ENCODE results near the gene TRIM4. TPM values are rescaled to one million over a fixed set of nuclear protein-coding genes. Genes with fewer than 3 reads are reported as not detected.
A peak's percentile ranks its signal among the peaks of the same experiment; 100 is the strongest.

TRIM4 gene
- total and polyA plus RNA-seq, 10 donors: 14.3 to 58.5 (median 36.1) TPM

DNA sequence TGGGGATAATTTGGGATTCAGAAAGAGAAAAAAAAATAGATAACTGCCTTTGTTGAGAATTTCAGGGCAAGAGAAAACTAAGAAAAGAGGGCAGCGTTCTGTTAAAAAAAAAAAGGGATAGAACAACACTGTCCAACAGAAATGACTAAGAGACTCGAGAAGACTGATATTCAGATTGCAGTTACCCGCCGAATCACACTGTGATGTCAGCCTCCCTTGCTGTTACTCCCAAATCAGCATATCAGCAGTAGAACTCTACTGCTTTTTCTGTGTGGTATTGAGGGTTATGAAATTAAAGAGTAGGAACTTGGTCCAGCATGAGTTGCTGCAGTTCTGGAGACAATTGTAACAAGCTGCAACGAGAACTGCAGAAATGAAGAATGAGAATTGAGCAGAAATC, 8.2 kb upstream of the TRIM4 start:
- Histone ChIP-seq H3K4me3 (no peak overlapping the region), H3K36me3 (no peaks in the 10 kb centered on the region), H3K27me3 (replicated peaks in 1 of 7) (peaks cover 0 to 38% (median 5%) of the 10 kb centered on the region in 7 donors), H3K4me1 (peaks cover 0 to 17% (median 15%) of the 10 kb centered on the region in 6 donors), H3K9me3 (no peaks in the 10 kb centered on the region), H3K27ac (no peak overlapping the region)
- TF ChIP-seq, protein P1, sequence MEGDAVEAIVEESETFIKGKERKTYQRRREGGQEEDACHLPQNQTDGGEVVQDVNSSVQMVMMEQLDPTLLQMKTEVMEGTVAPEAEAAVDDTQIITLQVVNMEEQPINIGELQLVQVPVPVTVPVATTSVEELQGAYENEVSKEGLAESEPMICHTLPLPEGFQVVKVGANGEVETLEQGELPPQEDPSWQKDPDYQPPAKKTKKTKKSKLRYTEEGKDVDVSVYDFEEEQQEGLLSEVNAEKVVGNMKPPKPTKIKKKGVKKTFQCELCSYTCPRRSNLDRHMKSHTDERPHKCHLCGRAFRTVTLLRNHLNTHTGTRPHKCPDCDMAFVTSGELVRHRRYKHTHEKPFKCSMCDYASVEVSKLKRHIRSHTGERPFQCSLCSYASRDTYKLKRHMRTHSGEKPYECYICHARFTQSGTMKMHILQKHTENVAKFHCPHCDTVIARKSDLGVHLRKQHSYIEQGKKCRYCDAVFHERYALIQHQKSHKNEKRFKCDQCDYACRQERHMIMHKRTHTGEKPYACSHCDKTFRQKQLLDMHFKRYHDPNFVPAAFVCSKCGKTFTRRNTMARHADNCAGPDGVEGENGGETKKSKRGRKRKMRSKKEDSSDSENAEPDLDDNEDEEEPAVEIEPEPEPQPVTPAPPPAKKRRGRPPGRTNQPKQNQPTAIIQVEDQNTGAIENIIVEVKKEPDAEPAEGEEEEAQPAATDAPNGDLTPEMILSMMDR (IDR thresholded peaks at IDR 0.05 in 8 of 11, conservative IDR thresholded peaks at IDR 0.05 in 3 of 11): no peak
- TF ChIP-seq POLR2AphosphoS5 (IDR thresholded peaks at IDR 0.05) (no peak), POLR2A (IDR thresholded peaks at IDR 0.05) (no peak)
- 75 to 91% (median 81%) methylated on average over 5 of the region's 5 CpGs for WGBS, 5 donors
- intact Hi-C loops (cut with DNase I; ENCODE audit: low total_unique reads): no loop called here
- DNase-seq: no peak

DNA sequence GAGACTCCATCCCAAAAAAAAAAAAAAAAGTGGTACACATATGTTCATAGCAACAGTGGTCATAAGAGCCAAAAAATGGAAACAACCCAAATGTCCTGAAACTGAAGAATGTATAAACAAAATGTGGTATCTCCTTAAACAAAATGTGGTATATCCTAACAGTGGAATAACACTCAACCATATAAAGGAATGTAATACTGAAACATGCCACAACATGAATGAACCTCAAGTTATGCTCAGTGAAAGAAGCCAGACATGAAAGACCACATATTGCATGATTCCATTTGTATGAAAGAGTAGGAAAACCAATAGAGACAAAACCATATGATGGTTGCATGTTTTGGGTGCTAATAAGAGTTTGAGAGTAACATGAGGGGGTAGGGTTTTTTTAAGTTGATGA, 7.0 kb upstream of the TRIM4 start:
- intact Hi-C loops (cut with DNase I; ENCODE audit: low total_unique reads): no loop called here
- Histone ChIP-seq H3K4me1 (peaks cover 0 to 17% (median 15%) of the 10 kb centered on the region in 6 donors), H3K27me3 (replicated peaks in 1 of 7) (peaks cover 0 to 38% (median 5%) of the 10 kb centered on the region in 7 donors), H3K27ac (no peak overlapping the region), H3K9me3 (no peaks in the 10 kb centered on the region), H3K4me3 (no peak overlapping the region), H3K36me3 (no peaks in the 10 kb centered on the region)
- DNase-seq: no peak
- TF ChIP-seq, protein P1 (IDR thresholded peaks at IDR 0.05 in 8 of 11, conservative IDR thresholded peaks at IDR 0.05 in 3 of 11): no peak
- no peak for TF ChIP-seq POLR2A (IDR thresholded peaks at IDR 0.05)
- TF ChIP-seq POLR2AphosphoS5 (IDR thresholded peaks at IDR 0.05): no peak

DNA sequence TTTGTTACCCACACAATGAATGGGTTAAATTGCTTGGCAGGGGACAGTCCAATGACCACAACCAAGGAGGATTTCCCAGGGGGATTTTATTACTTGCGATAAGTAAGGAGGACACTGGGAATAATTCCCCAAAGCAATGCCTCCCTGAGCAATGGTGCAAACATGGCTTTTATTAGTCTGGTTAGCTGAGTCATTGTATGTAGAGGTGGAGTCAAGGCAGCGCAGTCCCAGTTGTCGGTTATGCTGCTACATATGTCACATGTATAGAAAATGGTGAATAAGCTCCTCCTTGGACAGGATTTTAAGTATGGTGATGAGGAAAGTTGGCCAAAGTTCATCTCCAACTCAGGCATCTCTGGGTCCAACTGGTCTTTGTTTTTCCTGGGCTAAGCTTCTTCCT, 3.9 kb upstream of the TRIM4 start:
- intact Hi-C loops (cut with DNase I; ENCODE audit: low total_unique reads): no loop called here
- DNase-seq: no peak
- H3K9me3 ChIP-seq: no peaks in the 10 kb centered on the region
- peaks cover 0 to 20% (median 0%) of the 10 kb centered on the region in 7 donors for H3K27me3 ChIP-seq (replicated peaks in 1 of 7)
- peaks cover 6 to 23% (median 17%) of the 10 kb centered on the region in 6 donors for H3K4me1 ChIP-seq
- H3K4me3 ChIP-seq: no peak overlapping the region
- 94 to 97% (median 95%) methylated on average over 3 of the region's 3 CpGs for WGBS, 5 donors
- no peak overlapping the region for H3K27ac ChIP-seq
- no peak for TF ChIP-seq POLR2A (IDR thresholded peaks at IDR 0.05)
- TF ChIP-seq POLR2AphosphoS5 (IDR thresholded peaks at IDR 0.05): no peak
- TF ChIP-seq, protein P1 (IDR thresholded peaks at IDR 0.05 in 8 of 11, conservative IDR thresholded peaks at IDR 0.05 in 3 of 11): no peak
- H3K36me3 ChIP-seq: no peaks in the 10 kb centered on the region

DNA sequence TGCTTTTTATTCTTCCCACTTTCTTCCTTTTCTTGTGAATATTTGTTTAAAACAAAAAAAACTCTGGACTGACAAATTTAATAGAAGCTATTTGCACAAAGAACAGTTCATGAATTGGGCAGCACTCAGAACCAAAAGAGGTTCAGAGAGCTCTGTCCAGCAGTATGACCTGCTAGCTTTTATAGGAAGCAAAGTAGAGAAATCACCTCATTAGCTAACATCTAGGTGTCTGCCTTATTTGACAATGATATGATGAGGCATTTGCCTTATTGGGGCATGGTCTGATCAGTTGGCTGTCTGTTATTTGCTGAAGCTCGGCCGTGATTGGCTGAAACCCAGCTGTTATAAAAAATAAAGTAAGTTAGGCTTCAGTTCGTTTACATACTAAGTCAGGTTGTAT, 819 bp upstream of the TRIM4 start:
- peak overlapping the region in 7 of 8 donors; percentile 85 to 99 (median 95) for H3K27ac ChIP-seq
- H3K4me1 ChIP-seq: peaks cover 30 to 53% (median 43%) of the 10 kb centered on the region in 6 donors
- intact Hi-C loops (cut with DNase I; ENCODE audit: low total_unique reads): no loop called here
- H3K4me3 ChIP-seq: peak overlapping the region; percentile 57 to 97 (median 83)
- H3K36me3 ChIP-seq: peaks cover 0 to 26% (median 0%) of the 10 kb centered on the region in 6 donors
- TF ChIP-seq POLR2AphosphoS5 (IDR thresholded peaks at IDR 0.05): no peak
- TF ChIP-seq POLR2A (IDR thresholded peaks at IDR 0.05): no peak
- TF ChIP-seq, protein P1 (IDR thresholded peaks at IDR 0.05 in 8 of 11, conservative IDR thresholded peaks at IDR 0.05 in 3 of 11): no peak
- no peaks in the 10 kb centered on the region for H3K9me3 ChIP-seq
- no peaks in the 10 kb centered on the region for H3K27me3 ChIP-seq (replicated peaks in 1 of 7)
- no peak for DNase-seq
- WGBS, 5 donors: 59 to 94% (median 66%) methylated on average over 3 of the region's 3 CpGs
